HepG2 (cell line): ENCODE data around the gene CSMD2. TPM values are rescaled to one million over a fixed set of nuclear protein-coding genes. Genes with fewer than 3 reads are reported as not detected.

Experiments
- ETV5 ChIP-seq: IDR thresholded peaks from 2 replicates; pipeline ENCODE4 v1.6.1; 2018; ENCODE audit warnings: missing biosample characterization, missing genetic modification reagents, inconsistent platforms, borderline replicate concordance
- PHF21A ChIP-seq: sonication (generic); formaldehyde crosslinking; IDR thresholded peaks from 2 replicates; pipeline ENCODE4 v1.5.0; 2020; ENCODE audit warnings: mild to moderate bottlenecking, missing genetic modification reagents
- RBM39 ChIP-seq: fragments of 200-400 bp; formaldehyde crosslinking; IDR thresholded peaks from one replicate; pipeline ENCODE4 v1.6.1; 2018; ENCODE audit warnings: antibody characterized with exemption, mild to moderate bottlenecking, low read depth, low read length; ENCODE audit not compliant: poor library complexity, severe bottlenecking
- SCMH1 ChIP-seq: sonication (generic); formaldehyde crosslinking; IDR thresholded peaks from 2 replicates; pipeline ENCODE4 v1.9.0; 2021; ENCODE audit warnings: missing genetic modification reagents, mild to moderate bottlenecking, borderline replicate concordance
- SSRP1 ChIP-seq: IDR thresholded peaks from 2 replicates; pipeline ENCODE4 v1.6.1; 2016; ENCODE audit warnings: control low read depth
- ZHX2 ChIP-seq, 2 experiments: sonication (generic) in 1 of 2; formaldehyde crosslinking in 1 of 2; IDR thresholded peaks; 2 replicates each; pipeline versions ENCODE4 v1.6.1 to v1.9.0; 2014 to 2022; ENCODE audit warnings: antibody characterized with exemption in 1 of 2, borderline replicate concordance in 1 of 2, inconsistent platforms in 1 of 2, low read depth in 1 of 2, missing genetic modification reagents in 1 of 2
- ZMYM2 ChIP-seq: sonication (generic); formaldehyde crosslinking; IDR thresholded peaks from 2 replicates; pipeline ENCODE4 v1.8.0; 2022; ENCODE audit warnings: mild to moderate bottlenecking, missing genetic modification reagents
- ZNF709 ChIP-seq: sonication (generic); formaldehyde crosslinking; IDR thresholded peaks from 2 replicates; pipeline ENCODE4 v1.5.0; 2020; ENCODE audit warnings: mild to moderate bottlenecking, missing genetic modification reagents
- polyA plus RNA-seq, 8 experiments: library from polyadenylated mRNA; depleted of rRNA in 3 of 8; stranded (reverse) in 7 of 8; unstranded in 1 of 8; fragments of >200 nt; fragmentation: Illumina TruSeq in 4 of 8; extraction: Trizol in 4 of 8; gene quantifications; 2 replicates each; pipeline versions ENCODE4 v1.2.1 to v1.2.3, GENCODE V29; 2011 to 2016; ENCODE audit warnings: low read depth in 4 of 8, missing spikeins in 1 of 8, mixed read lengths in 1 of 8; ENCODE audit not compliant: insufficient read depth in 1 of 8
- total RNA-seq, 5 experiments: library from RNA; depleted of rRNA; stranded (reverse); fragments of >200 nt; fragmentation: Illumina TruSeq; extraction: Trizol; gene quantifications; 2 replicates each; pipeline ENCODE4 v1.2.3, GENCODE V29; 2016; ENCODE audit warnings: low read depth in 1 of 5

The CSMD2 gene
- total and polyA plus RNA-seq, 2 of the 13 experiments (the other 11 are each of a cell fraction or from before 2014, with no cell fraction given): not detected

GRCh38 chr1:33763406-33763805, 401.6 kb downstream of the CSMD2 start (continued):
- no peak for TF ChIP-seq SSRP1 (CRISPR knock-in tag)
- no peak for TF ChIP-seq RBM39
- TF ChIP-seq SCMH1: no peak
- no peak for TF ChIP-seq PHF21A (CRISPR knock-in tag)
- no peak for TF ChIP-seq ZNF709 (CRISPR knock-in tag)
- TF ChIP-seq ZMYM2 (CRISPR knock-in tag): no peak
- no peak for TF ChIP-seq ETV5 (CRISPR knock-in tag)
- no peak for TF ChIP-seq ZHX2 (IDR thresholded peaks at IDR 0.05; ENCODE audit: low read depth)
- no peak for TF ChIP-seq ZHX2 (CRISPR knock-in tag; IDR thresholded peaks at IDR 0.05; ENCODE audit: borderline replicate concordance)
- TF ChIP-seq, all 625 proteins: peak for 0
